ENCODE results near the gene ZNF750.

- TF ChIP-seq CTCF (IDR thresholded peaks at IDR 0.05) = no peak
- TF ChIP-seq POLR2A (IDR thresholded peaks at IDR 0.05) = no peak
Observed at GRCh38 chr17:82798752-82799151, 41.1 kb downstream of the ZNF750 start.
